HL-60/S4 (cell line): ENCODE results near the gene TUFT1.
"Not testable (repeated sequence)": the region's sequence is repeated elsewhere in the genome, so short reads cannot be mapped to it uniquely, and the experiment has no call there.

Experiments used
- in situ Hi-C: fragments of 300-500 bp; cut with MboI; formaldehyde crosslinking; loops from 2 replicates; pipeline ENCODE4 v1.14.3; 2022; ENCODE audit warnings: low sequenced_read_pairs

The TUFT1 gene

DNA sequence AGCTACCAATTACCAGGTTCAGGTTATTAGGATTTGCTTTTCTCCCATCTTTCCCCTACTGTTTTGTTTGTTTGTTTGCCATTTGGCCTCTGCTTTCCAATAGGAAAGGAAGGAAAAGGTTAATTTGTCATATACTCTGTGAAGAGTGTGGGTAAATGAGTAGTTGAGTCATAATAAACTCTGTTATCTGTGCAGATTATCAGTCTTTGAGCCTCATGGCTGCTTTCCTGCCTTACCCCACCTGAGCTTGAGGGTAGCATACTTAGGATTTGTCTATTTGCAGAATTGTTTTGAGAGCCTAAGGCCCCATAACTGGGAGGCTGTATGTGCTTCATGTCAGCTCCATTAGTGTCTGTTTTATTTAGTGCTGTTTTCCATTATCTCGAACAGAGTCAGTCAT is 38.8 kb downstream of the TUFT1 start:
- in situ Hi-C loops: no loop called here

DNA sequence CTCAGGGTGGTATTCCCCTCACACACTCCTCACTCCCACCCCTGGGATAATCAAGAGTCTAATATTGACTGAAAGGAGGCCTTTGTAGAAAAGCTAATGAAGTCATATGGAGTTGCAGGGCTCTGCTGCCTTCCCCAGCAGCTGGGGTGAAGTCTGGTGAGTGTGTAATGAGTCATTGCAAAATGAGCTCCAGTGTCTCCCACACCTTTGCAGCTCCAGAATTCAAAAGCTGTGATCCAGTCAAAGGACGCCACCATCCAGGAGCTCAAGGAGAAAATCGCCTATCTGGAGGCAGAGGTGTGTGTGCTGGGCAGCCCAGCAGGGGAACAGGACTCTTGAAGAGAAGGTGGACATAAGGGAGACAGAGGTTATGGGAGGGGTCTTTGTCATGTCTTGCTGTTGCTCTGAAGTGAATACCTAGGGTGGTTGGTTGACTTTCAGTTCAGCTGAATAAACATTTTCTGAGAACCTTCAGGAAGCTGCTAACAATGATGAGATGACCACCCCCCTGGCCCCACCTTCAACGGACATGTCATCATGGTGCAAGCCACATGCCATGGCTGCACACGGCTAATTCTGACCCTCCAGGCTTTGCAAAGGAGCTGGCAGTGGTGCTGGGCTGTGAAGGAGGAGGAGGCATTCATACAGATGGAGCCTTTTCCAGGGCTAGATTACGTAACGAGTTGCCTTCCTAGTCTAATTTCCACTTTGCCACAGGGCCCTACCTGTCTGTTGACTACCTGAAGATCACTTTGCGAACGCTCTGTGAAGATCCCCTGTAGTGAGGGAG is 39.5 kb downstream of the TUFT1 start:
- in situ Hi-C loops: no loop called here

DNA sequence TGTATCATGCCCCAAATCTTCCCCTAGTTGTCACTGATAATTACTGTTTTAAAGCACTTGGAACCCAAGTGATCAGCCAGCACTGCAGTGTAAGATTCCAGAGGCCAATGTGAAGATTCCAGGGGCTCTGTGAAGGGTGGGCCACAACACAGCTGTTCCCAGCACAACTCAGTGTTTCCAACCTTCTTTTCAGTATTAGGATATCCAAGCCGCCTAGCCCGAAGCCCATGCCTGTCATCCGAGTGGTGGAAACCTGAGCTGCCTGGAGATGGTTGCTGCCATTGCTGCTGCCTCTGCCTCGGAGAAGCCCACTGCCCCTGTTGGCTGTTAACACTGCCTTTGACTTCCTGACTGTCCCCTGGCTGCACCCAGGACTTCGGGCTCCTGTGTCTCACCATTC is 41.3 kb downstream of the TUFT1 start:
- in situ Hi-C loops: no loop called here

DNA sequence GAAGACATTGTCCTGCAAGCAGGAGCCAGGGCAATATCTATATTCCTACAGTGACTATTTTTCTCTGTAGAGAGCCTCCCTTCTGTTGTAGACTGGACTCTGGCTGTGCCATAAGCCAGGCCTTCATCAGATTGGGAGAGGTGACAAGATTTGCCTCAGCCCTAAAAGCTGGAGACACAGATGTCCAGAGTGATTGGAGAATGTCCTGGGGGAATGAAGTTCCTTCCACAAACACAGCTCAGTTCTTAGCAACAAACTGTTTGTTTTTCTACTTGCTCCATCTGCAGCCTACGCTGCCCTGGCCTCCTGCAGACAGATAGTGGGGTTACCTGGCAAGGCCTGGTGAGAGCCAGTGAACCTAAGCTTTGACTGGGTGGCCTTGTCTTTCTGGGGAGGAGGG is 41.8 kb downstream of the TUFT1 start:
- in situ Hi-C loops: no loop called here

DNA sequence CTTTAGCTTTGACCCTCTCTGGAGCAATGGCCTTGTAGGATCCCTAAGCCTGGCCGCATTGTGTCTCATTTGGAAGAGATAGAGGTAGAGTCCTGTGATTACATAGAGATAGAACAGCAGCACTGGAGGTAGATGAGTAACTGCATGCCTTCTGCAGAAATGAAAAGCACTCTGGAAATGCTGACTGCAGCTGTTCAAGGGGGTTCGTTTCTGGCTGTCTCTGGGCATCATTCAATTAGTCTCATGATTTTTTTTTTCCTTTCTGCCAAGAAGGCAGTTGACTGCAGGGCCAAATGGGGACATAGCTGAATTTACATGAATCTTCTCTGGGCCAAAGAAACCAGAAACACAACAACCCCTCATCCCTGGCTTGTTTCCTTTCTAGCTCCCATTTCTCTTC is 43.7 kb downstream of the TUFT1 start:
- in situ Hi-C loops: no loop called here

DNA sequence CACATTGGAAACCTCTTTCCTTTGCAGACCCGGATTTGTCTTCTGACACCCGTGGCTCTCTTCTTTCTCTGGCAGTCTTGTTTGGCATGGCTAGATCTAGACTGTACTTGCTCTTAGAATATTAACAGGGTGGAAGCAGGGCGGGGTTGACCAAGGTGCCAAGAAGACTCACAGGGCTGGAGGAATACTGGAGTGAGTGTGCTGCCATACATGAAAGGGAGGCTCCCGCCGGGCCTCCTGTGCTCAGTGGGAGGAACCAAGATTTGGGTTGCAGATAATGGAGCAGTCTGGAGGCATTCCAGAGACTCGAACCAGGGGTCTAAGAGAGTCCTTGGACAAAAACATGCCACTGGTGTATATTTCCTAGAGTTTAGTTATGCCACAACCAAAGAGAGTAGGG is 44.2 kb downstream of the TUFT1 start:
- in situ Hi-C loops: no loop called here

DNA sequence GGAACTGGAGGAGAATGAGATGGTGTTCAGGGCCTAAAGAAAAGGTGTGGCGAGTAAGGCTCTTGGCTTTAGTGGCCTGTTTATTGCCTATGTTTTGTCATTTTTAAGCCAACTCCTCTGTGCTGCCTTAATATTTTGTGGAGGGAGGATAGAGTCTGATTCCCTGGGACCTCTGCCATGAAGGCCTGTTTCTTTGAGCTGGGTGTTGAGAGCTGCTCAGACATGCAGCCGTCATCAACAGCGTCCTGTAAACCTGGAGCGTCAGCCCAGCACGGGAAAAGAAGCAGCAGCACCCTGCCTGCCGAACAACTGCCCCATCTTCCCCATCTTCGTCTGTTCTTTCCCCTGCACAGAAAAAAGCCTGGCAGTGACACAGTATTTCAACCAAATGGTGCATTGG is 44.7 kb downstream of the TUFT1 start:
- in situ Hi-C loops: no loop called here

DNA sequence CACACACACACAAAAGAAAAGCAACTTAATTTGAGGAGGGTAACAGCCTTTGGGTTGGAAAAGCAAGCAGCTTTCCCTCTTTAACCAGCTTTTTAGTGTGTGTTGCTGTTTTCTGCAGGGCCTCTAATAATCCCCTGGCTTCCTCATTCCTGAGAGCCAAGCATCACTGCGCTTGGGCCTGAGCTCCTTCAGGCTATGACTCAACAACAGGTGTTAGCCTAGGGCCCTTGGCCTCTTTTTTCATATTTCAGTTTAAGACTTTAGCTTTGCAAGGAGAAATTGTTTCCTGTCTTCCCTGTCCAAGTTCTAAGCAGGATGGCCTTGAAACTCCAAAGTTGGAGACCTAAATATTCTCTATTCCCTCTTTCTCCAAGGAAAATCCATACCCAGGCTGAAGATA is 45.5 kb downstream of the TUFT1 start:
- in situ Hi-C loops: no loop called here

DNA sequence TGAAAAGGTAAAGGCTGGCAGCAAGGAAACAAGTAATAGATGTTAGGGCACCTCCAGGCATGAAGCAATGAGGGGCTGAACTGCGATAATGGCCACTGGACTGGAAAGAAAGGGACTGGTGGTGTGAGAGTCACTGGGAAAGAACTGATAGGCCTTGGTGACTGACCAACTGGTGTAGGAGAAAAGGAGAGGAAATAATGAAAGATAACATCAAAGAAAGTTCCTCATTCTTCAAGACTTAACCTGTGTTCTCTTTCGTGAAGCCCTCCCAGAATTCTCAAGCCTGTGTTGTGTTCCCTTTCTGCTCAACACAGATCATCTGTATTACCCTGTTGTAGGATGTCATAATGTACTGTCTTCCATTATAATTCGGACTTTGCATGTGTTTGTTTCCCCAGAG is 50.9 kb downstream of the TUFT1 start:
- in situ Hi-C loops: no loop called here

DNA sequence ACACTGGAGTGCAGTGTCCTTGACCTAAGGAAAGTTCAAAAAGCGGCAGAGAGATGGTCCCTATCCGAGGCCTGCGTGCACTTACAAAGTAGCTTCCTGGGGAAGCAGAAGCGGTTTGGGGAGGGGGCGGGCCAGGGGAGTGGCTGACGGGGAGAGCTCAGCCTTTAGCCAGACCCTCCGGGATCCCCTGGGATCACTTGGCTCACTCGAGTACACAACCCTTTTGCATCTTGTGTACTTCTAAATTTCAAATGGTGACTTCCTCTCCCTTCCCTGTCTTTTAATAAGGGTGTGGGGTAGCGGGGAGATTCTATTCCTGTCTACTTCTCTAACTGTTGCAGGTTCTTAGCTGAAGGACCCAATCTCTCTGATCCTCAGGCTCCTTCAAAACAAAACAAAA is 53.6 kb downstream of the TUFT1 start:
- in situ Hi-C loops: no loop called here

DNA sequence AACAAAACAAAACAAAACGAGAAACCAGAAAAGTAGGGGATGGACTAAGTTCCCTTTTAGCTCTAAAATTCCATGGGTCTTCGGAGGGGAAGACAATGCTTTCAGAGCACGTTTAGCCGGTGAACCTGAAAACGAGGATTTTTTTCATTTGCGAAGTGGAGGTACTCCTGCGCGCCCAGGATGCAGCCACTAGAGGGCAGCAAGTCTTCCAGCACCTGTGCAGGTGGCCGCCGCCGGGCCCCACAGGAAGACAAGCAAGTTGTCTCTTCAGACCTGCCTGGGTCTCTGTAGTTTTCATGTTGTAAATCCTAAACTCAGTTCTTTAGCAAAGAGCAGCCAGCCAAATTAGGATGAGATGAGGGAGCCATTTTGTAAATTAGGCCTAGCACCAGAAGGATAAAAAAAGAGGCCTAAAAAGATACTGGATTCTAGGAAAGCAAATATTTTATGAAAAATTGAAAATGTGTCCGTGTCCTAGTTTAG is 54.1 kb downstream of the TUFT1 start:
- in situ Hi-C loops: no loop called here

DNA sequence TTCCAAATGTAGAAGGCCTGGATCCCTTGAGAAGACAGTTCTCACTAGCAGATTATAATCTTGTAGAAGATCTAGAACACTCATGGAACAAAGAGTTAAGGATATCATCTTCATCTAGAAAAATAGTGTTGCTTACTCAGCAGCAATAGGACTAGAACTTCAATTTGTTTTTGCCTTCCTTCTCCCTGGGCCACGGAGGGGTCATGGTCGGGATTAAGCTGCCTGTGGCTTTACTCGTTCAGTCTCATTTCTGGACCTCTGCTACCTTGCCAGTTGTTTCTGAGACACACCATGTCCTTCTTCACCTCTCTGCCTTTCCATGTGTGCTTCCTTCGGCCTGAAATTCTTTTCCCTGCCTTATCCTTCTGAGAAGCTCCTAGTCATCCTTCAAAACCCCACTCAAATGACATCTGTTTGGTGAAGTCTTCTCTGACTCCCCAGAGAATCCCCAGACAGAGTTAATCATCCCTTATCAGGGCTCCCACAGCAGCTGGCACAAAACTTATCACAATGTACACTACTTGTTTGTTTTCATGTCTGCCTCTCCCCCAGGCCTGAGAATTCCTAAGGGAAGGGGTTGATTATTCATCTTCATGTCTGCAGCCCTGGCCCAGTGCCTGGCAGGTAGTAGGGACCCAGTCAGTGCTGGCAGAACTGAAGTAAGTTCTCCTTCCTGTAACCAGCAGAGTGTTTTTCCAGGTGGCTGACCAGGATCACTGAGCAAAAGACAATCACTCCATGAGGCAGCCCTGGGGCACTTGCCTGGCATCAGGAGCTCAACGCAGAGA is 56.3 kb downstream of the TUFT1 start:
- in situ Hi-C loops: no loop called here

DNA sequence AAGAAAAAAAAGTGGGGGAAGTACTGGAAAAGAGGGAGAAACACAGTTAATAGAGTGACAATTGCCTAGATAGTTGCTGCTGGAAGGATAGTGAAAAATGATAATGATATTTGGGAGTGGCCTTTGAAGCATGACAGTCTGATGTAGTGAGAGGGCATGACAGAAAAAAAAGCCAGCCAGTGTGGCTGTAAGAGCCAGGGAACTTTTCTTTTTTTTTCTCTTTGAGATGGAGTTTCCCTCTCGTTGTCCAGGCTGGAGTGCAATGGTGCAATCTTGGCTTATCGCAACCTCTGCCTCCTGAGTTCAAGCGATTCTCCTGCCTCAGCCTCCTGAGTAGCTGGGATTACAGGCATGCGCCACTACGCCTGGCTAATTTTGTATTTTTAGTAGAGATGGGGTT is 62.4 kb downstream of the TUFT1 start:
- in situ Hi-C loops: not testable (repeated sequence)

DNA sequence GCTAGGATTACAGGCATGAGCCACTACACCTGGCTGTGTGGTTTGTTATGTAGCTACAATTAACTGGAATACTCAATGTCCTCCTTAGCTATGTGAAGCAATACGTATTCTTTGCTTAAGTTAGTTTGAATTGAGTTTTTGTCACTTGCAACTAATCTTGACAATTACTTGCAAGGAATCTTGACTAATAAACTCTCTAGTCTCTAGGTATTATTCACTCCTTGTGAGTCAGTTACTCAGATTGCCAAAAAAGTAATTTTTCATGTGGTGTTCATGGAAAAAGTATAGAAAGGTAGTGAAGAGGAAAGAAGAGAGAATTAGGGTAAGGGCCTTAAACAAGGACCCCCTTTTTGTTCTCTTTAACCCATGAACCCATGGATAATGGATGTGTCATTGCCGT is 64.2 kb downstream of the TUFT1 start:
- in situ Hi-C loops: no loop called here

DNA sequence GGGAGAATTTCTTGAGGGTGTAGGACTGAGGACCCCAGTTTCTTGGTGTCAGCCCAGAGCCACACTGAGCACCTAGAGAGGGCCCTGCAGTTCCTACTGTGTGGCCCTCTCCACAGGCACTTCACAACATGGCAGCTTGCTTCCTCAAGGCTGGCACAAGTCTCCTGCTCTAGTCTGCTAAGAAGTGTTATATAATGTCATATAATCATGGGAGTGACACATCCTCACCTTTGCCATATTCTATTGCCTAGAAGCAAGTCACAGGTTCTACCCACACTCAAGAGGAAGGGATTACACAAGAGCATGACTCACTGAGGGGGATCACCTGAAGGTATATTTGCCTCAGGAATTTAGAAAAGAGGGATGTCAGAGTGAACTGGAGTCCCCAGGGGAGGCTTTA is 66.3 kb downstream of the TUFT1 start:
- in situ Hi-C loops: no loop called here

DNA sequence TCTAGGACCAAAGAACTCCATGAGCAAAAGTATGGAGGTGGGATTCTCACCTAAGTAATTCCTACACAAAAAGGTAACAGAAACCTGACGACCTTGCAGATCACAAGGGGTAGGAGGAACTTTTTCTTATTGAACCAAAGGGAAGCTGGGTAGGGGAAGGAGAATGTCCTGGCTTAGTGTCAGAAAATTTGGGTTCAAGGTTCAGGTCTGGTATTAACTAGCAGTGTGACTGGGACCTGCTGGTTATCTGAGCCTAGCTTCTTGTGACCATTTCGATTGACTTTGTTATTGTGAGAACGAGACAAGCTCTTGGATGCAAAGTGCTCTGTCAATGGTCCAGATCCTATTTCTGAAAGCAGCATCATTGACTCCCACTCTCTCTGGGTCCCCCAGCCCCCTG is 66.7 kb downstream of the TUFT1 start:
- in situ Hi-C loops: no loop called here

DNA sequence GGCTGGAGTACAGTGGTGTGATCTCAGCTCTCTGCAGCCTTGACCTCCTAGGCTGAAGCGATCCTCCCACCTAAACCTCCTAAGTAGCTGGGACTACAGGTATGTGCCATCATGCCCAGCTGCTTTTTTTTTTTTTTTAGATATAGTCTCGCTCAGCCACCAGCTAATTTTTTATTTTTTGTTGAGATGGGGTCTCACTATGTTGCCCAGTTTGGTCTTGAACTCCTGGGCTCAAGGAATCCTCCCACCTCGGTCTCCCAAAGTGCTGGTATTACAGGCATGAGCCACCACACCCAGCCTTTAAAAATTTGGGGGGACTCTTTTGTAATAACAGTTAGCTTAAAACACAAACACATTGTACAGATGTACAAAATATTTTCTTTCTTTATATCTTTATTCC is 70.0 kb downstream of the TUFT1 start:
- in situ Hi-C loops: no loop called here

DNA sequence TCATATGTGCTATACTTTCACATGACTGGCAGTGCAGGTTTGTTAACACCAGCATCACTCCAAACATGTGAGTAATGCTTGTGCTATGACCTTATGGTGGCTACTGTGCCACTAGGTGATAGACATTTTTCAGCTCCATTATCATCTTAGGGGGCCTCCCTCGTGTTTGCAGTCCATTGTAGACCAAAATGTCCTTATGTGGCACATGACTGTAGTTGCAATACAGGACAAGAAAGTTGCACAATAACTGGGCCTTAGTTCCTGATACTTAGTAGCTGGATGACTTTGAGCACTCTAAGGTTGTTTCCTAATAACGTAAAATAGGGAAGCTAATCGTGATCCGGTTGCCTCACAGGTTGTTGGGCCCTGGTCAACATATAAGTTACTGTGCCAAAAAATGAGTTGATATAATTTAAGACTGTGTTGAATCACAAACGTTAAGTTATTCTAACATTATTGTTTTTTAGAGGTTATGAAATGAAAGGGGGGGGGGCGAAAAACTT is 71.2 kb downstream of the TUFT1 start:
- in situ Hi-C loops: no loop called here

DNA sequence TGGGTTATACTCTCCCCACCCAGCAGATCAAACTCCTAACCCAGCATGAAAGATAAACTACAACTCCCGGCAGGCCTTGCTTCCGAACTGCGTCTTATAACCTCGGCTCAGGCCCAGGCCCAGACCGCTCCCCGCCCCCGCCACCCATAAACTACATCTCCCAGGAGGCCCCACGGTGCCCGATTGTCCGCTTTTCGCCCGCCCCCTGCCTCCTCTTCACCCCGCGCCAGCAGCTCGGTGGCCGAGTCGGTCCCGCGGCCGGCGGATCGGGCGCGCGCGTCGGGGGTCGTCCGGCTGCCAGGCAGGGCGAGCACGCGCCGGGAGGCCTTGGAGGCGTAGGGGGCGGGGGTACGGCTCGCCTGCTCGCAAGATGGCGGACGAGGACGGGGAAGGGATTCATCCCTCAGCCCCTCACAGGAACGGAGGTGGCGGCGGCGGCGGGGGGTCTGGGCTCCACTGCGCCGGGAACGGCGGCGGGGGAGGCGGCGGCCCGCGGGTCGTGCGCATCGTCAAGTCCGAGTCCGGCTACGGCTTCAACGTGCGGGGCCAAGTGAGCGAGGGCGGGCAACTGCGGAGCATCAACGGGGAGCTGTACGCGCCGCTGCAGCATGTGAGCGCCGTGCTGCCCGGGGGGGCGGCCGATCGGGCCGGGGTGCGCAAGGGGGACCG is 71.9 kb downstream of the TUFT1 start, which contains the start of gene SNX27:
Gene SNX27 (plus strand): TSS at position 219 of the 669 bp plus-strand sequence. CDS start 152 bp downstream, at position 371.
- in situ Hi-C loops: no loop called here

DNA sequence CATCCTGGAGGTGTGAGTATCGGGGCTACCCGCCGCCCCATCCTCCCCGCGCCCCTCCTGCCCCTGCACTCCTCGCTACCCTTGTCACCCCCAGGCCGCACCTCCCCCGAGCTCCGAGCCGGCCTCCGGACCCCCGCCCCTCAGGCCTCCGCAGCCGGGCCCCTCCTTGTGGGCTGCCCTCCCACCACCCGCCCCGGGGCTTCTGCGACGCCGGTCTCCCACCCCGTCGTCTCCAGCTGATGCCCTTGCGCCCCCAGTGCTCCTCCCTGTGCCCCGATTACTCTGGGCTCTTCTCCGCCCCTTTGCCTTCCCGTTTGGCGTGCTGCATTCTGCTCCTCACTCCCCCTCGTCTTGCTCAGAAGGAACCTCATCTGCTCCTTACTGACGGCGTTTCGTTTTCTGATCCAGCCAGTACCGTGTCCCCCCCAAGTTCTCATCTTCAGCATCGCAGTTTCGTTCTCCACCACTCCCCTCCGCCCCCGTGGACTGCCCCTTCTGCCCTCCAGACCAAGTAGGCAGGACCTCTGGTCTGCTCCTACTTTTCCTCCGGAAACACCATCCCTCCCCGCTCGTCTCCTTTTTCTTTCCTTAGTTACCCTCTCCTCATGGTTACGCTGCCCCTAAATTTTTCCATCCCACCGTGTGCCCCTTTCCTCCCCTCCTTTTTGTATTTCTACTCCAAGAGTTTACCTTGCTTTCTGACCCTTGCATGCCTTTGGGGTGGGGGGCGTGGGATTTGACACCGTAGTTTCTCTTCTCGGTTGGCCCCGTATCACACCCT is 72.6 kb downstream of the TUFT1 start:
- in situ Hi-C loops: no loop called here
